HG03139 (cell line): ENCODE results near the gene HOXB7.

Source experiments
- ATAC-seq: cut with Tn5 transposase; IDR thresholded peaks from one replicate; pipeline ENCODE4 v1.9.1; 2021; ENCODE audit not compliant: unreplicated experiment

The HOXB7 gene

DNA sequence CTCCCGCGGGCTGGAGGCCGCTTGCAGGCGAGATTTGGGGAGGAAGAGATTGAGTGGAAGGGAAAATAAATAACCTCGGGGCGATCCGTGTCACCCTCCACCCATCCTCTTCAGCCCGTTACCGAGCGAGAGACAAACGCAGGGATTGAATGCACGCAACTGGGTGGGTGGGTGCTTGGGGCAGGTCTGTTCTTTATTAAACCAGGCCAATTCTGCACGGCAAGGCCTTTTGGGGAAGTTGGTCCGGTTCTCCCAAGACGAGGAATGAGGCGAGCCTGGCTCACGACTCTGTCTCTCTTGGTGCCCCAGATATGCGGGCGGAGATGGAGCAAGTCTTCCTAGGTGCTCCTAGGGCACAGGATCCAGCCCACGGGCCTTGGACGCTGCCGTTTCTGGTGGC, 396 bp upstream of the HOXB7 start:
- no peak for ATAC-seq

GRCh38 chr17:48609759-48610281, 997 bp downstream of the HOXB7 start:
- ATAC-seq = no peak

- no peak for ATAC-seq
These were observed 1.8 kb downstream of the HOXB7 start for GRCh38 chr17:48609033-48609432.

DNA sequence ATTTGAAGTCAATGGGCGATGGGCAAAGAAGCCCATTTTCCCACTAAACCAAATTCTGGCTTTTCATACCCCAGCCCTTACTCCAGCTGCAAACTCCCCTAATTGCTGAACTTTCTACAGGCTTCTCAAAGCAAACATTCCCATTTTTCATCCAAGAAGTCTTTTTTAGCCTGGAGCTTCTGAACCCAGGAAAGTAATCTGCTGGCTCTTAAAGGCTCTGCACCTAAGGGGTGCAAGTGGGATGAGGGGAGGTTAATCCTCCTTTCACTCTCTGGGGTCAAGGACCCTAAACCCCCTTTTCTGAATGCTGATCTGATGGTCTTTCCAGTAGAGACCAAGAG, 2.4 kb downstream of the HOXB7 start:
- ATAC-seq = no peak

DNA sequence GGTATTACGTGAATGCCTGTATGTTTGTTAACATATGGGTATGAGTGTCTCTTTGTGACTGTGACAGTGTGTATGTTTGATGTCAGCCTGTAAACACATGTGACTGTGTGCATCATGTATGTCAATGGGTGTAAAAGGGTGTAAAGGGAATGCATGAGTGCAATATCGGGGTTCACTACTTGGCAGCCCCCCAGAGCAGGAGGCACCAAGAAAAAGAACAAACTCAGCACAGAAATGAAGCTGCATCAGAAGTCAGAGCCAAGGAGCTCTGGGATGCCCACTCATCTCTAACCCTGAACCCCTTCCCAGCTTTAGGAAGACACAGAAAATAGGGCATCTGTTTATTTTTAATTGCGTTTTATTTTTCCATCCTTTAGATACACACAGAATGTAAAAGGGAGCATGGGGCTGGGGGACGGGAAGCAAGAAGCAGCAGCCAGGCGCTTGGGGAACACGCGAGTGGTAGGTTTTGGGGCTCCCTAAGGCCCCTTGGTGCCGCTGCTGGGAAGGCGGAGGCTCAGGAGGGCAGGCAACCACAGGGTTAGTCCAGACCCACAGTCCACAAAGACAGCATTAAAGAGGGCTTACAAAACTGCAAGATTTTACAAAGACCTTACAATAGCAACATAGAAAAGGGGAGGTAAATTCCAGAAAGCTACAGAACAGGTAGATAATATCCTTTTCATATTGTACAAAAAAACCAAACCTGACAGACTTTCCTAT, 3.8 kb downstream of the HOXB7 start:
- no peak for ATAC-seq

DNA sequence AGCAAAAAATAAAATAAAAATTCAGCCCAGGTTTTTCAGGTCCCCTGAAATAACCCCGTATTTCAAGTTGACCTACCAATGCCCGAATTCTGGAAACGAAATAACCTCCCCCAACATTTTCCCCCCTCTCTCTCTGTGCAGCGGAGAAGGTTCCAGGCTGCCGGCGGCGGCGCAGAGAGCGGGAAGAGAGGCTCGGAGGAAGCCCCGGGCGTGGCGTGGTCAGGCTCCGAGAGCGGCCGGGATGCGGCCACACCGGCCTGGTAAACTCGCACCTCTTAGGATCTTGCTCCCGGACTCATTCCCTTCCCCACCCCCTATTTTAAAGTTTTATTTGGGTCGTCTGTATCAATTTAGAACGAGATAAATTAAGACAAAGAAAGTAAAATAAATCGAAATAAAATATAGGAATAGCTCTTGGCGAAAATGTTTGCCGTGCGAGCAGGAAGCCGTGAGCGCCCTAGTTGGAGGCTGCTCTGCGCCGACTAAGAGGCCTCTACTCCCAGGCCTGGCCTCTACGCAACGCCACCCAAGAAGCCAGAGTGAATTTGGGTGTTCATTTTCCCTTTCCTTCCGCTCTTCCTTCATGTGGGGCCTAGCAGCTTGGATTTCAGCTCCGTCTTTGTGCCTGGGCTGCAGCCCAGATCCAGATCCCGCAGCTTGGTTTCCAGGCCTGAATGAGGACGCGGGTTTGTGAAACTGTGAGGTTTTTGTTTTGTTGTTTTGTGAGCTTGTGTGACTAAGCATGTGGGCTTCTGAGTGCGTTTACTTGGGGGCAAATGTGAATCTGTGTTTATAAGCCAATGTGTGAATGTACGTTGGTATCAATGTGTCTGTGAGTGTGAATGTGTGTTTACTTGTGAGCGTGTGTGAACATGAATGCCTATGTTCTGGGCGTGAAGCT, 4.6 kb downstream of the HOXB7 start:
- ATAC-seq = no peak

GRCh38 chr17:48605409-48605919, 5.4 kb downstream of the HOXB7 start:
- ATAC-seq = no peak

DNA sequence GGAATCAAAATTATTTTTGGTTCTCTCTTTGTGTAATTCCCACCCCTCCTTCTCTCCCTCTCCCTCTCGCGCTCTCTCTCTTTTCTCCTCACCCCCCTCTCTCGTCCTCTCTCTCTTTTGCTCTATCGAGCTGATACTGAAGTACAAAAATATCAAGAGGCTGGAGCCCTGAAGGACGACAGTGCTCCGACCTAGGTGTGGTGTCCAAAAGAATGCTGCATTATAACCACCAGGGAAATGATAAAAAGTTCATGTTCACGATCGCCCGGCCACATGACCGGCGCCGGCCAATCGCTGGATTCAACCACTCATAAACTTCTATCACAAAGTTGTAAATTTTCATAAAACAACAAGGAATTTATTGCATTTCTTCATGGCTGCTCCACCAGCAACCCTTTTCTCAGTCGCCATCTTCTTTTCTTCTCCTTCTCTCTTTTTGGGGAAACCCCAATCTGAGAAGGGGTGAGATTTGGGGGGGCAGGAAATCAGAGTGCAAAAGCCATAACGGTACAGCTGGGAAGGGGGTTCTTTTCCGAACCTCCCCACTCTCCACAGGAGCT, 6.0 kb downstream of the HOXB7 start, which contains the start of gene HOXB6:
Gene HOXB6, minus strand, starts transcription at position 217 of the 560 bp plus-strand sequence. CDS start 6,836 bp downstream, outside the sequence.
- ATAC-seq = no peak

DNA sequence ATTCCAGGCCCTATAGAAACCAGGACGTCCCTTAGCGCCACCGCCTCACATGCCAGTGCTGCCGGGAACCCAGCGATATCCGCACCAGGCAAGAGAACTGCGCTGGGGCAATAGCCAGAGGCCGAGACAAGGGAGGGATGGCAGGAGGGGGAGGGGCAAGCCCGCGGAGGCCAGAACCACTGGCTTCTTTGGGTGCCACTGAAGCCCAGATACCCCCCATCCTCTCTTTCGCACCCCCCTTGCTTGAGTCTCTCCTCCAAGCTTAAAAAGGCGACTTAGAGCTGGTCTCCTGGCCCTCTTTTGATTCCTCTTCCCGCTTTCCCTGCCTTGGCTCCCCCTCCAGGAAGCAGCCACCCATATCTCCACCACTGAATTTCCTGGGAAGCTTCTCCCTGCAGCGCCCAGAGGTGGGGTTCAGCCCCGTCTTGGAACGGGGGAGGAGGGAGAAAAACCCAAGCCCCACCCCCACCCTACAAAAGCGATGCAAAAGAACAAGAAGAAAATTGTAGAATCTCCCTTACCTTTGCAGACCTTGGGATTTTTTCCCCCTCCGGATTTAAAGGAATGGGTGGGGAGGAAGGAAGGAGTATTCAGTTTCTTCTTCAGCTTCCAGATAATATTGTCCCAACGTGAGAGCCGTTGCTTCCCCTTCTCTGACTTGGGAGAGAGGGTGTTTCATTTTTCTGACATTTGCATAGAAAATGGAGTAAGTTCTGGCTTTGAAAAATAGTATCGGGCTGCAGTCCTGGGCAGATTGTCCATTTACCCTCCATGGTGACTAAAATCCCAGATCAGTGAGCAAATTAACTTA, 6.7 kb downstream of the HOXB7 start:
- no peak for ATAC-seq

DNA sequence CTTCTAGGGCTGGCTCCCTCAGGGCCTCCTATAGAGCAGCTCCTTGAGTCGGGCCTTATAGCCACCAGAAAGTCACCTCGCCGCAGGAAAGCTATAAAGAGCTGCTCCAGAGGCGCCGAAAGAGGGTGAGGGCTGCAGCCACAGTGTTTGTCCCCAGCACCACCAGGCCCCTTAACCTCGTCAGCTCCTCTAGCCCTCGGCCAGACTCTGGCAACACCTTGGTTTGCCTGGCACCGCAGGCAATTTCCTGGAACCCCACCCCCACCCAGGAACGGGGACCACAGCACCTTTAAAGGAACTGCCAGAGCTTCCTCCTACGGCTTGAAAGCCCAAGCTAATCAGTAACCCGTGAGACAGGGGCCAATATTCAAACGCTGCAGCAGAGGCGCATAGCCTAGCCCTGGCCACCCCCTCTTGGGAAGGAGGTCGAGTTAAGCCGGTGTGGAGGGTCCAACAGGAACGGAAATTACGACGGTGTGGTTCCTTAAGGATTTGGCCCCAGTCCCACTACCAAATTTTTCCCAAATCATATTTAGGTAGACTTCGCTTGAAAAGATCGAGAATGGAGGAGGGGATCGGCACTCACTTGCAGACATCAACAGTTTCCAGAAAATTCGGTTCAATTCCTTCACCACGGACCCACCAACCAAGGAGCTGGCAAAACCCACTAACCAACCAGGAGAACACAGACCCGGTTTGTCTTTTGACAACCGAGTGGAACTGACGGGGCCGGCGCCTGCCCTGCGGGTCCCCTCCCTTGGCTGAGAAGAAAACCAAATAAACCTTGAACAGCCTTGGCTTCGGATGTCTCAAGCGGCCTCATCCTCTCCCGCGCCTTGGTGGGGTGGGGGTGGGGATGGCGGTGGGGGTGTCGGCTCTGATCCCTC, 9.0 kb downstream of the HOXB7 start:
- ATAC-seq = no peak

GRCh38 chr17:48601207-48601538, 9.6 kb downstream of the HOXB7 start:
- ATAC-seq = no peak

- ATAC-seq = no peak
These were observed 10.3 kb downstream of the HOXB7 start for GRCh38 chr17:48600244-48601098.

DNA sequence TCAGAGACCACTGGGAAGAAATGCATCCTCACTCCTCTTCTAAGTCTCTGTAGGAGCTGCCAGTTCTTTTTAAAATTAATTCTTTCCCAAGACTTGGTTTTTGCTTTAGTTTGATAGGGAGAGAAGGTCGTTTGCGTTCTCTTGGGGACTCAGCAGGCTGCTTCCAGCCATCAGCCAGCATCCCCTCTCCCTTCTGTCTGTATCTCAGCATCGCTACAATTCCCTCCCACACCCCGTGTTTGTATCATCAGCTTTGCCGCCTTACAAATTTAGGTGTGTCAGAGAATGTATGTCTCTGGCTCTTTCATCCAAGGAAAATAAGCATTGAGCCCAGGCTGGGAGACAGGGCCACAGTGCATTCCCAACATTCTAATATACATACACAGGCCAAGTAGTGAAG, 11.5 kb downstream of the HOXB7 start:
- ATAC-seq = no peak

DNA sequence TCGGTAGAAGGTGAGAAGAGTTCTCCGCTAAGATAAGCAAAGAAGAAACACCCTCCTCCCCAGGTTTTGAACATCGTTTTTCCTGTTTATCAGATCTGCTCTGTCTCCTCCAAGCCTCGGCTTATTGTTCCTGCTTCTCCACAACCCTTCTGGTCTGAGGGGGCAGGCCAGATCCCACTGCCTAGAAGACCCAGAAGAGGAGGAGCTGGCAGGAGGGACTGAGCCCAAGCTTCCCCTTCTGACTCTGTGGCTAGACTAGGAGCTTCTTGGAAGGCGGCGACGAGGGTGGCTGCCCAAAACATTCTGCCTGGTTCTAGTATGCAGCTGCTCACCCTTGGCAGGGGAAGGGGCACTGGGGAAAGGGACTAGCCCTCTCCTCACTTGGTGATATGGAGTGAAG, 12.1 kb downstream of the HOXB7 start:
- no peak for ATAC-seq

GRCh38 chr17:48597778-48598631, 12.8 kb downstream of the HOXB7 start:
- no peak for ATAC-seq

DNA sequence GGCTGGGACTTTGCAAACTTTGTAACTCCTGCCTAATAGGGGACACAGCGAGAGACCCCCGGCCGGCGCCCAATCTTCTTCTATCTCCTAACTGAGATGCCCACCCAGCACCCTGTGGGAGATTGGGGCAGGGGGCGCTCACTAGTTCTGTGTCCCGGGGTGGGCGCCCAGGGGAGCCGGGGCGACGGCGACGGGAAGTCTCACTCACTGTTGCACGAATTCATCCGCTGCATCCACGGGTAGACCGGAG, 13.4 kb downstream of the HOXB7 start:
- ATAC-seq = no peak

GRCh38 chr17:48596735-48597527, 13.9 kb downstream of the HOXB7 start:
- no peak for ATAC-seq
